ENCODE data around the gene TSC22D3. TPM values are rescaled to one million over a fixed set of nuclear protein-coding genes. Genes with fewer than 3 reads are reported as not detected.
A peak's percentile ranks its signal among the peaks of the same experiment; 100 is the strongest.
"Not testable (repeated sequence)": the region's sequence is repeated elsewhere in the genome, so short reads cannot be mapped to it uniquely, and the experiment has no call there.

TSC22D3 gene
- total RNA-seq, 1 donor from 2014 or later, result 107 TPM

- Mint-ChIP-seq H3K4me1 (ENCODE audit: low read depth, unreplicated experiment) (peaks cover 14% of the 10 kb centered on the region), H3K36me3 (ENCODE audit: unreplicated experiment) (no peaks in the 10 kb centered on the region), H3K9me3 (ENCODE audit: unreplicated experiment) (no peaks in the 10 kb centered on the region), H3K4me3 (ENCODE audit: unreplicated experiment) (no peak overlapping the region), H3K27me3 (ENCODE audit: unreplicated experiment) (peaks cover 8% of the 10 kb centered on the region), H3K27ac (ENCODE audit: unreplicated experiment) (peak overlapping the region; percentile 93)
- DNase-seq, result peak; percentile 35
- TF ChIP-seq, protein P1, sequence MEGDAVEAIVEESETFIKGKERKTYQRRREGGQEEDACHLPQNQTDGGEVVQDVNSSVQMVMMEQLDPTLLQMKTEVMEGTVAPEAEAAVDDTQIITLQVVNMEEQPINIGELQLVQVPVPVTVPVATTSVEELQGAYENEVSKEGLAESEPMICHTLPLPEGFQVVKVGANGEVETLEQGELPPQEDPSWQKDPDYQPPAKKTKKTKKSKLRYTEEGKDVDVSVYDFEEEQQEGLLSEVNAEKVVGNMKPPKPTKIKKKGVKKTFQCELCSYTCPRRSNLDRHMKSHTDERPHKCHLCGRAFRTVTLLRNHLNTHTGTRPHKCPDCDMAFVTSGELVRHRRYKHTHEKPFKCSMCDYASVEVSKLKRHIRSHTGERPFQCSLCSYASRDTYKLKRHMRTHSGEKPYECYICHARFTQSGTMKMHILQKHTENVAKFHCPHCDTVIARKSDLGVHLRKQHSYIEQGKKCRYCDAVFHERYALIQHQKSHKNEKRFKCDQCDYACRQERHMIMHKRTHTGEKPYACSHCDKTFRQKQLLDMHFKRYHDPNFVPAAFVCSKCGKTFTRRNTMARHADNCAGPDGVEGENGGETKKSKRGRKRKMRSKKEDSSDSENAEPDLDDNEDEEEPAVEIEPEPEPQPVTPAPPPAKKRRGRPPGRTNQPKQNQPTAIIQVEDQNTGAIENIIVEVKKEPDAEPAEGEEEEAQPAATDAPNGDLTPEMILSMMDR (IDR thresholded peaks at IDR 0.05; ENCODE audit: partially characterized antibody, unreplicated experiment), result no peak
These were observed 101.6 kb downstream of the TSC22D3 start for GRCh38 chrX:107673933-107674479.

- no peaks in the 10 kb centered on the region for H3K9me3 Mint-ChIP-seq (ENCODE audit: unreplicated experiment)
- TF ChIP-seq, protein P1 (IDR thresholded peaks at IDR 0.05; ENCODE audit: partially characterized antibody, unreplicated experiment), result no peak
- DNase-seq, result no peak
- peaks cover 8% of the 10 kb centered on the region for H3K27me3 Mint-ChIP-seq (ENCODE audit: unreplicated experiment)
- H3K4me1 Mint-ChIP-seq (ENCODE audit: low read depth, unreplicated experiment), result peaks cover 14% of the 10 kb centered on the region
- no peak overlapping the region for H3K27ac Mint-ChIP-seq (ENCODE audit: unreplicated experiment)
- no peak overlapping the region for H3K4me3 Mint-ChIP-seq (ENCODE audit: unreplicated experiment)
- no peaks in the 10 kb centered on the region for H3K36me3 Mint-ChIP-seq (ENCODE audit: unreplicated experiment)
These were observed 102.2 kb downstream of the TSC22D3 start for GRCh38 chrX:107673431-107673830.

- peaks cover 8% of the 10 kb centered on the region for H3K27me3 Mint-ChIP-seq (ENCODE audit: unreplicated experiment)
- no peaks in the 10 kb centered on the region for H3K36me3 Mint-ChIP-seq (ENCODE audit: unreplicated experiment)
- peaks cover 14% of the 10 kb centered on the region for H3K4me1 Mint-ChIP-seq (ENCODE audit: low read depth, unreplicated experiment)
- H3K27ac Mint-ChIP-seq (ENCODE audit: unreplicated experiment), result no peak overlapping the region
- TF ChIP-seq, protein P1 (IDR thresholded peaks at IDR 0.05; ENCODE audit: partially characterized antibody, unreplicated experiment), result peak; percentile 64
- H3K9me3 Mint-ChIP-seq (ENCODE audit: unreplicated experiment), result no peaks in the 10 kb centered on the region
- H3K4me3 Mint-ChIP-seq (ENCODE audit: unreplicated experiment), result no peak overlapping the region
- DNase-seq, result peak; percentile 56
These were observed 102.6 kb downstream of the TSC22D3 start for GRCh38 chrX:107672955-107673378.

GRCh38 chrX:107671256-107671655 lies 104.3 kb downstream of the TSC22D3 start:
- DNase-seq; H3K36me3 Mint-ChIP-seq (ENCODE audit: unreplicated experiment); H3K9me3 Mint-ChIP-seq (ENCODE audit: unreplicated experiment); H3K27me3 Mint-ChIP-seq (ENCODE audit: unreplicated experiment); H3K4me3 Mint-ChIP-seq (ENCODE audit: unreplicated experiment); H3K27ac Mint-ChIP-seq (ENCODE audit: unreplicated experiment): not testable (repeated sequence)
- H3K4me1 Mint-ChIP-seq (ENCODE audit: low read depth, unreplicated experiment), result peaks cover 14% of the 10 kb centered on the region

DNA sequence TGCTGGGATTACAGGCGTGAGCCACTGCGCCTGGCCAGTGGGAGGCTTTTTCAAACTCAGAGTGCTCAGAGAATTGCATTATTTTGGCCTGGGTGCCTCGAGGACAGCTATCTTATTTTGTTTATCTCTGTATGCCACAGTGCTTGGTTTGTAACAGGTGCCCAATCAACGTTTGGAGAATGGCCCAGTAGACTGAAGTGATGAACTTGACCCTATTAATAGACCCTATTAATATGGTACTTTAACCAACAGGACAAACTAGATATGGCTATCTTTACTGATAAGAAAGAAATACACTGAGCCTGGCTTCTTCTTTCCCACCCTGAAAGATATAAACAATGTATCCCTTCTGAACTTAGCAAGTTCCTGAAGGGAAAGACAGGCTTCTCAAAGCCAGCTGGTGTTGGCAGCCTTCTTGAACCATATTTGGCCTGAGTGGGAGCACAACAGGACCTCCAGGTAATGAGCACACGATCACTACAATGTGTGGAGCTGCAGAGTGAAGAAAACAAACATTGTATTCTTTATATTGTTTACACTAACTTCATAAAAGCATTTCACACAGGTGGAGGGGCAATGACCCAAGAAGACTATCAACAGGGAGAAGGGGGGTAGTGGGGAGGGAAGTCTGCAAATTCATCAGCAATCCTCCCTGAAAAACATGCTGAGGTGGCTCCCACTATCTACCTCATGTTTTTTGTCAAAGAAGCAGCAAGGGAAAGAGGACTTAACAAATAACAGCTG lies 105.5 kb downstream of the TSC22D3 start:
- H3K36me3 Mint-ChIP-seq (ENCODE audit: unreplicated experiment), result no peaks in the 10 kb centered on the region
- H3K27me3 Mint-ChIP-seq (ENCODE audit: unreplicated experiment), result peaks cover 3% of the 10 kb centered on the region
- no peak for DNase-seq
- peaks cover 9% of the 10 kb centered on the region for H3K4me1 Mint-ChIP-seq (ENCODE audit: low read depth, unreplicated experiment)
- TF ChIP-seq, protein P1 (IDR thresholded peaks at IDR 0.05; ENCODE audit: partially characterized antibody, unreplicated experiment), result no peak
- no peak overlapping the region for H3K4me3 Mint-ChIP-seq (ENCODE audit: unreplicated experiment)
- no peak overlapping the region for H3K27ac Mint-ChIP-seq (ENCODE audit: unreplicated experiment)
- H3K9me3 Mint-ChIP-seq (ENCODE audit: unreplicated experiment), result no peaks in the 10 kb centered on the region
